ENCODE measurements around the gene PLAAT4. TPM values are rescaled to one million over a fixed set of nuclear protein-coding genes. Genes with fewer than 3 reads are reported as not detected.

Gene PLAAT4
- total RNA-seq = 5.5 TPM

- ATAC-seq = peak; percentile 38
Measured at GRCh38 chr11:63536669-63537292, at the start of gene PLAAT4. Gene PLAAT4, plus strand, starts transcription at chr11:63536808. Its CDS starts 61 bp downstream, at chr11:63536869.

- ATAC-seq = no peak
Measured at GRCh38 chr11:63488789-63489188, 47.8 kb upstream of the PLAAT4 start.

- no peak for ATAC-seq
Measured at GRCh38 chr11:63489879-63490278, 46.7 kb upstream of the PLAAT4 start.

GRCh38 chr11:63490551-63491239 lies 45.9 kb upstream of the PLAAT4 start, which contains the start of gene PLAAT5:
Gene PLAAT5, minus strand, starts transcription at chr11:63491167. Its CDS starts 133 bp downstream, at chr11:63491034.
- ATAC-seq = peak; percentile 32

- ATAC-seq = no peak
Measured at GRCh38 chr11:63491240-63491587, 45.4 kb upstream of the PLAAT4 start.

GRCh38 chr11:63491636-63492372 lies 44.8 kb upstream of the PLAAT4 start:
- no peak for ATAC-seq

GRCh38 chr11:63492441-63492840 lies 44.2 kb upstream of the PLAAT4 start:
- ATAC-seq = no peak

GRCh38 chr11:63493127-63493526 lies 43.5 kb upstream of the PLAAT4 start:
- ATAC-seq = no peak

GRCh38 chr11:63494975-63495374 lies 41.6 kb upstream of the PLAAT4 start:
- ATAC-seq = no peak

GRCh38 chr11:63499874-63500273 lies 36.7 kb upstream of the PLAAT4 start:
- no peak for ATAC-seq

- ATAC-seq = no peak
Measured at GRCh38 chr11:63501236-63501635, 35.4 kb upstream of the PLAAT4 start.

- ATAC-seq = no peak
Measured at GRCh38 chr11:63502252-63502820, 34.3 kb upstream of the PLAAT4 start.

GRCh38 chr11:63503492-63503891 lies 33.1 kb upstream of the PLAAT4 start:
- ATAC-seq = no peak

- ATAC-seq = no peak
Measured at GRCh38 chr11:63504054-63504453, 32.6 kb upstream of the PLAAT4 start.

- ATAC-seq = no peak
Measured at GRCh38 chr11:63504933-63505586, 31.5 kb upstream of the PLAAT4 start.

- peak; percentile 19 for ATAC-seq
Measured at GRCh38 chr11:63505857-63506528, 30.6 kb upstream of the PLAAT4 start, which contains the start of gene LGALS12. Gene LGALS12, plus strand, starts transcription at chr11:63506084. Its CDS starts 375 bp downstream, at chr11:63506459.

GRCh38 chr11:63506876-63507275 lies 29.7 kb upstream of the PLAAT4 start:
- no peak for ATAC-seq

GRCh38 chr11:63507511-63507910 lies 29.1 kb upstream of the PLAAT4 start:
- no peak for ATAC-seq

GRCh38 chr11:63508009-63508408 lies 28.6 kb upstream of the PLAAT4 start:
- ATAC-seq = no peak

- ATAC-seq = no peak
Measured at GRCh38 chr11:63508745-63509144, 27.9 kb upstream of the PLAAT4 start.

- no peak for ATAC-seq
Measured at GRCh38 chr11:63510360-63511047, 26.1 kb upstream of the PLAAT4 start.

All from esophagus mucosa (tissue), 1 donor.